HCT116 (cell line): ENCODE measurements around the gene TRIL.

Experiments
- ELF1 ChIP-seq: IDR thresholded peaks from 2 replicates; pipeline ENCODE4 v1.6.1; 2012; ENCODE audit warnings: low read depth, borderline replicate concordance
- EZH2 ChIP-seq: fragments of 200-600 bp; sonication (generic); IDR thresholded peaks from 2 replicates; pipeline ENCODE4 v1.6.1; 2017; ENCODE audit warnings: antibody characterized with exemption, mixed run types
- POLR2A ChIP-seq: IDR thresholded peaks from 2 replicates; pipeline ENCODE4 v1.7.0; 2011; ENCODE audit warnings: borderline replicate concordance; ENCODE audit not compliant: insufficient read depth, insufficient read length; ENCODE audit errors: extremely low read depth
- POLR2AphosphoS5 ChIP-seq: IDR thresholded peaks from 2 replicates; pipeline ENCODE4 v1.6.1; 2011; ENCODE audit warnings: mild to moderate bottlenecking, low read depth, low read length, moderate library complexity
- RAD21 ChIP-seq: IDR thresholded peaks from 2 replicates; pipeline ENCODE4 v1.6.1; 2012; ENCODE audit warnings: low read depth, mild to moderate bottlenecking
- SIN3A ChIP-seq: IDR thresholded peaks from 2 replicates; pipeline ENCODE4 v1.6.1; 2012; ENCODE audit warnings: low read depth
- SRF ChIP-seq: IDR thresholded peaks from 2 replicates; pipeline ENCODE4 v1.6.1; 2012; ENCODE audit warnings: low read depth
- TCF7L2 ChIP-seq: IDR thresholded peaks from 2 replicates; pipeline ENCODE4 v1.7.0; 2011; ENCODE audit warnings: borderline replicate concordance, inconsistent platforms; ENCODE audit not compliant: insufficient read depth, insufficient read length; ENCODE audit errors: extremely low read depth
- ZNF274 ChIP-seq: fragments of 200-500 bp; sonication (Bioruptor generic); IDR thresholded peaks from 2 replicates; pipeline ENCODE4 v1.6.1; 2014; ENCODE audit warnings: mild to moderate bottlenecking, low read depth, low read length, inconsistent platforms
- TF ChIP-seq, protein P1 (sequence below), 3 experiments: fragments of 200-600 bp in 1 of 3; sonication (generic) in 1 of 3; IDR thresholded peaks in 2 of 3; conservative IDR thresholded peaks in 1 of 3; 2 replicates each; pipeline ENCODE4 v1.5.1; 2012 to 2017; ENCODE audit warnings: low read depth in 2 of 3, low read length in 2 of 3, antibody characterized with exemption in 1 of 3, borderline replicate concordance in 1 of 3, control low read depth in 1 of 3, mild to moderate bottlenecking in 1 of 3, mixed read lengths in 1 of 3, mixed run types in 1 of 3, moderate library complexity in 1 of 3; ENCODE audit not compliant: insufficient read depth in 1 of 3
- TF ChIP-seq, protein P2 (sequence below): IDR thresholded peaks from 2 replicates; pipeline ENCODE4 v1.6.1; 2012

DNA sequence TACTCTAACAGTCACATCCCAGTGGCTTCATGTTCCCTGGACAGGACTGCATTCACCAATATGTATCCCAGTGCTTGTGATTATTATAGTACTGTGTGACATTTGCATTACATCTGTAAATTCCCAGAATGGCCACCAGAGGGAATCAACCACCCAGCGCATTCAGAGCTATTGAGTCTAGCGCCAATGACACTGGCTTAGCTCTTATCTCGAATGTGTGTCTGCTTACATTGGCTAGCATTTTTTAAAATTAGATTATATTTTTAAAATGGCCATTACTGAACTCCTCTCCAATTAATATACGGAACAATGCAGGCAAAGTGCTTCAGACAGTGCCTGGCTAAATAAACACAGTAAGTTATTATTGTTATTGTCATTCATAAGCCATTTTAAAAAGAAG lies 36.3 kb downstream of the TRIL start:
- TF ChIP-seq, protein P1, sequence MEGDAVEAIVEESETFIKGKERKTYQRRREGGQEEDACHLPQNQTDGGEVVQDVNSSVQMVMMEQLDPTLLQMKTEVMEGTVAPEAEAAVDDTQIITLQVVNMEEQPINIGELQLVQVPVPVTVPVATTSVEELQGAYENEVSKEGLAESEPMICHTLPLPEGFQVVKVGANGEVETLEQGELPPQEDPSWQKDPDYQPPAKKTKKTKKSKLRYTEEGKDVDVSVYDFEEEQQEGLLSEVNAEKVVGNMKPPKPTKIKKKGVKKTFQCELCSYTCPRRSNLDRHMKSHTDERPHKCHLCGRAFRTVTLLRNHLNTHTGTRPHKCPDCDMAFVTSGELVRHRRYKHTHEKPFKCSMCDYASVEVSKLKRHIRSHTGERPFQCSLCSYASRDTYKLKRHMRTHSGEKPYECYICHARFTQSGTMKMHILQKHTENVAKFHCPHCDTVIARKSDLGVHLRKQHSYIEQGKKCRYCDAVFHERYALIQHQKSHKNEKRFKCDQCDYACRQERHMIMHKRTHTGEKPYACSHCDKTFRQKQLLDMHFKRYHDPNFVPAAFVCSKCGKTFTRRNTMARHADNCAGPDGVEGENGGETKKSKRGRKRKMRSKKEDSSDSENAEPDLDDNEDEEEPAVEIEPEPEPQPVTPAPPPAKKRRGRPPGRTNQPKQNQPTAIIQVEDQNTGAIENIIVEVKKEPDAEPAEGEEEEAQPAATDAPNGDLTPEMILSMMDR (IDR thresholded peaks at IDR 0.05 in 2 of 3, conservative IDR thresholded peaks at IDR 0.05 in 1 of 3; ENCODE audit: borderline replicate concordance in 1 of 3, insufficient read depth in 1 of 3, low read depth in 2 of 3, low read length in 2 of 3) = peak; percentile 79 to 83 (median 82)
- TF ChIP-seq SRF (no peak), POLR2A (no peak), TCF7L2 (no peak), SIN3A (no peak), POLR2AphosphoS5 (no peak), ZNF274 (no peak), RAD21 (peak; percentile 75), ELF1 (no peak), EZH2 (no peak)
- TF ChIP-seq, protein P2, sequence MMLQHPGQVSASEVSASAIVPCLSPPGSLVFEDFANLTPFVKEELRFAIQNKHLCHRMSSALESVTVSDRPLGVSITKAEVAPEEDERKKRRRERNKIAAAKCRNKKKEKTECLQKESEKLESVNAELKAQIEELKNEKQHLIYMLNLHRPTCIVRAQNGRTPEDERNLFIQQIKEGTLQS = no peak
